ENCODE measurements around the gene BMPER. TPM values are rescaled to one million over a fixed set of nuclear protein-coding genes. Genes with fewer than 3 reads are reported as not detected.

The BMPER gene
- total RNA-seq, 1 donor from 2014 or later, result not detected

GRCh38 chr7:34069676-34070075, 164.3 kb downstream of the BMPER start:
- TF ChIP-seq CTCF (IDR thresholded peaks at IDR 0.05), result no peak
- no peak for ATAC-seq (ENCODE audit: low read depth)
- no peak overlapping the region for H3K27ac Mint-ChIP-seq
- H3K36me3 Mint-ChIP-seq (ENCODE audit: low read depth), result no peaks in the 10 kb centered on the region
- H3K9me3 Mint-ChIP-seq, result no peaks in the 10 kb centered on the region
- H3K4me3 Mint-ChIP-seq, result no peak overlapping the region
- no peak for DNase-seq
- no peaks in the 10 kb centered on the region for H3K4me1 Mint-ChIP-seq
- intact Hi-C loops (cut with micrococcal nuclease), result no loop called here
- ChIA-PET POLR2A (no interaction called here), CTCF (no interaction called here)
- no peaks in the 10 kb centered on the region for H3K27me3 Mint-ChIP-seq

GRCh38 chr7:34070511-34071323, 165.4 kb downstream of the BMPER start:
- Mint-ChIP-seq H3K4me1 (no peaks in the 10 kb centered on the region), H3K27me3 (no peaks in the 10 kb centered on the region), H3K9me3 (no peaks in the 10 kb centered on the region), H3K27ac (no peak overlapping the region), H3K36me3 (ENCODE audit: low read depth) (no peaks in the 10 kb centered on the region), H3K4me3 (no peak overlapping the region)
- intact Hi-C loops (cut with micrococcal nuclease), result no loop called here
- no peak for ATAC-seq (ENCODE audit: low read depth)
- no peak for DNase-seq
- ChIA-PET CTCF (no interaction called here), POLR2A (no interaction called here)
- no peak for TF ChIP-seq CTCF (IDR thresholded peaks at IDR 0.05)

- intact Hi-C loops (cut with micrococcal nuclease), result no loop called here
- Mint-ChIP-seq H3K9me3 (no peaks in the 10 kb centered on the region), H3K27me3 (no peaks in the 10 kb centered on the region), H3K4me3 (no peak overlapping the region), H3K27ac (no peak overlapping the region), H3K4me1 (no peaks in the 10 kb centered on the region), H3K36me3 (ENCODE audit: low read depth) (no peaks in the 10 kb centered on the region)
- ChIA-PET CTCF (no interaction called here), POLR2A (no interaction called here)
- no peak for ATAC-seq (ENCODE audit: low read depth)
- no peak for DNase-seq
- no peak for TF ChIP-seq CTCF (IDR thresholded peaks at IDR 0.05)
These were observed 168.3 kb downstream of the BMPER start for GRCh38 chr7:34073676-34074075.

- Mint-ChIP-seq H3K4me3 (no peak overlapping the region), H3K27ac (no peak overlapping the region), H3K27me3 (no peaks in the 10 kb centered on the region), H3K36me3 (ENCODE audit: low read depth) (no peaks in the 10 kb centered on the region), H3K4me1 (no peaks in the 10 kb centered on the region), H3K9me3 (no peaks in the 10 kb centered on the region)
- DNase-seq (no peak), ATAC-seq (ENCODE audit: low read depth) (no peak)
- ChIA-PET POLR2A (no interaction called here), CTCF (no interaction called here)
- intact Hi-C loops (cut with micrococcal nuclease), result no loop called here
- TF ChIP-seq CTCF (IDR thresholded peaks at IDR 0.05), result no peak
These were observed 169.1 kb downstream of the BMPER start for GRCh38 chr7:34074421-34074820.

GRCh38 chr7:34075523-34076370, 170.4 kb downstream of the BMPER start:
- H3K4me3 Mint-ChIP-seq, result no peak overlapping the region
- H3K36me3 Mint-ChIP-seq (ENCODE audit: low read depth), result no peaks in the 10 kb centered on the region
- ChIA-PET CTCF (no interaction called here), POLR2A (no interaction called here)
- H3K27ac Mint-ChIP-seq, result no peak overlapping the region
- DNase-seq (no peak), ATAC-seq (ENCODE audit: low read depth) (no peak)
- no peaks in the 10 kb centered on the region for H3K27me3 Mint-ChIP-seq
- no peaks in the 10 kb centered on the region for H3K4me1 Mint-ChIP-seq
- no peaks in the 10 kb centered on the region for H3K9me3 Mint-ChIP-seq
- intact Hi-C loops (cut with micrococcal nuclease), result no loop called here
- TF ChIP-seq CTCF (IDR thresholded peaks at IDR 0.05), result no peak

Data from activated B cell treated with CpG ODN at 0.5 μM for 24 hours (primary cell).